Esophagus squamous epithelium (tissue), 4 donors: ENCODE measurements around the gene UBE2H.

Source experiments
- POLR2A ChIP-seq, 4 donors: fragments of 450-650 bp; IDR thresholded peaks; one replicate each; pipeline ENCODE4 v1.6.1; 2017; ENCODE audit warnings: antibody characterized with exemption in 4 of 4, mild to moderate bottlenecking in 4 of 4, moderate library complexity in 3 of 4
- TF ChIP-seq, protein P1 (sequence below), 6 experiments: fragments of 450-650 bp in 4 of 6; fragments of 200-600 bp in 2 of 6; sonication (generic) in 2 of 6; IDR thresholded peaks; one replicate each; pipeline ENCODE4 v1.5.1; 2016 to 2019; ENCODE audit warnings: antibody characterized with exemption in 6 of 6, mild to moderate bottlenecking in 4 of 6, moderate library complexity in 4 of 6

DNA sequence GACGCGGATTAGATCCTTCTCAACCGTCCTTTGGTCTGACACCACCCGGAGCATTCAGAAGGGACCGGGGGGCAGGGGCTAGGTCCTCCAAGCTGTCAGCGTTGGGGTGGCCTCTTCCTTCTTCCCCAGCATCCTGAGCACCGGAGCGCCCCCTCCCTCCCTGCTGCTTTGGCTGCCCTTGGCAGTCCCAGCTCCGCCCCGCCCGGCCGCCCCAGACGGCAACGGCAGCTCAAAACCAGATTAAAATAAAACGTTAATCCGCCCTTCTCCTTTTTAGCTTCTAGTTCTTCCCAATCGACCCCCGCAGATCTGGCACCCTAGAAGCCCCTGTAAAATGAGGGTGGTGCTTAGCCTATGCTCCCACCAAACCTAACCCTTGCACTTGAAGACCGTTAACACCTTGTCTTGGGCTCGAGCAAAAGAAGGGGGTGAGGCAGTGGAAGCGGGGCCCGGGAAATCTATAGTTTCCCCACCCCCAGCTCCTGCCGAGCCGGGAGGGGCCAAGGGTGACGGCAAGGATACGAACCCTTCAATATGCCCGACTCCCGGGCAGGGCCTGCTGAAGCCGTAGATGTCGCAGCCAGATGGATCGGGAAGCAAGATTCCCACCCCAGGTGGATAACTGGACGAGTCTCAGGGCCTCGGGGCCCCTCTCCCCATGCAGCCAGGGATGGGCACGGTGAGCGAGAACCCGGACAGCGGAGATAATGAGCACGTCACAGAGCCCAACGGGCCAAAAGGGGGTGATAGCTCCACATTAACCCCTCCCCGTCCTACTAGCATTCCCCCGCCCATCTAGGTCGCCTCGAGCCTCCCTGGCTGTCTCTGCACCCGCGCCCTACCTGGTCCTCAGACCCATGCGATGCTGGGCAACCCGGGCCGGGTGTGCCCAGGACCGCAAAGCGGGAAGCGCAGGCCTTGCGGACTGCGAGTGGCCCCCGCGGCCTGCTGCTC lies 171.5 kb downstream of the UBE2H start:
- TF ChIP-seq, protein P1, sequence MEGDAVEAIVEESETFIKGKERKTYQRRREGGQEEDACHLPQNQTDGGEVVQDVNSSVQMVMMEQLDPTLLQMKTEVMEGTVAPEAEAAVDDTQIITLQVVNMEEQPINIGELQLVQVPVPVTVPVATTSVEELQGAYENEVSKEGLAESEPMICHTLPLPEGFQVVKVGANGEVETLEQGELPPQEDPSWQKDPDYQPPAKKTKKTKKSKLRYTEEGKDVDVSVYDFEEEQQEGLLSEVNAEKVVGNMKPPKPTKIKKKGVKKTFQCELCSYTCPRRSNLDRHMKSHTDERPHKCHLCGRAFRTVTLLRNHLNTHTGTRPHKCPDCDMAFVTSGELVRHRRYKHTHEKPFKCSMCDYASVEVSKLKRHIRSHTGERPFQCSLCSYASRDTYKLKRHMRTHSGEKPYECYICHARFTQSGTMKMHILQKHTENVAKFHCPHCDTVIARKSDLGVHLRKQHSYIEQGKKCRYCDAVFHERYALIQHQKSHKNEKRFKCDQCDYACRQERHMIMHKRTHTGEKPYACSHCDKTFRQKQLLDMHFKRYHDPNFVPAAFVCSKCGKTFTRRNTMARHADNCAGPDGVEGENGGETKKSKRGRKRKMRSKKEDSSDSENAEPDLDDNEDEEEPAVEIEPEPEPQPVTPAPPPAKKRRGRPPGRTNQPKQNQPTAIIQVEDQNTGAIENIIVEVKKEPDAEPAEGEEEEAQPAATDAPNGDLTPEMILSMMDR (IDR thresholded peaks at IDR 0.05), result no peak
- TF ChIP-seq POLR2A (IDR thresholded peaks at IDR 0.05), result no peak
